Mammary epithelial cell (primary cell): ENCODE data around the gene DNMT3A.

Experiments
- EZH2 ChIP-seq: IDR thresholded peaks from 2 replicates; pipeline ENCODE4 v1.6.1; 2012; ENCODE audit warnings: low read length, inconsistent platforms, borderline replicate concordance
- TF ChIP-seq, protein P1 (sequence below), 2 donors: IDR thresholded peaks in 1 of 2; conservative IDR thresholded peaks in 1 of 2; 2 replicates each; pipeline ENCODE4 v1.5.1; 2011 to 2012; ENCODE audit warnings: inconsistent platforms in 2 of 2, low read length in 2 of 2, mild to moderate bottlenecking in 2 of 2, control low read depth in 1 of 2, low read depth in 1 of 2; ENCODE audit not compliant: insufficient read depth in 1 of 2; ENCODE audit errors: extremely low read depth in 1 of 2

DNA sequence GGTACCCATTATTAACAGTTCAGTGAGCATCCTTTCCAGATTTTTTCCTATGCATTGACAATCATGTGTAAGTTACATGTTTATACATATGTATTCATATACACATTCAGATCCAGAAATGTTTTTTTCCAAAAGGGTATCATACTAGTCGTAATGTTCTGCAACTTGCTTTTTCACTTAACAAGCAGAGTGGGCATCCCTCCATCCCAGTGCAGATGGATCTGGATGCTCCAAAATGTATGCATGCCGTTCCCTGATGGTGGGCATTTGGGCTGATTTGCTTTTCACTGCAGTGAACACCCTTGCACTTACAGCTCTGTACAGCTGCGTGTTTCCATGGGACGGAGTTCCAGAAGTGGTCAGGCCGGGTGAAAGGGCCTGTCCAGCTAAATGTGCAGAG lies 57.0 kb downstream of the DNMT3A start:
- TF ChIP-seq, protein P1, sequence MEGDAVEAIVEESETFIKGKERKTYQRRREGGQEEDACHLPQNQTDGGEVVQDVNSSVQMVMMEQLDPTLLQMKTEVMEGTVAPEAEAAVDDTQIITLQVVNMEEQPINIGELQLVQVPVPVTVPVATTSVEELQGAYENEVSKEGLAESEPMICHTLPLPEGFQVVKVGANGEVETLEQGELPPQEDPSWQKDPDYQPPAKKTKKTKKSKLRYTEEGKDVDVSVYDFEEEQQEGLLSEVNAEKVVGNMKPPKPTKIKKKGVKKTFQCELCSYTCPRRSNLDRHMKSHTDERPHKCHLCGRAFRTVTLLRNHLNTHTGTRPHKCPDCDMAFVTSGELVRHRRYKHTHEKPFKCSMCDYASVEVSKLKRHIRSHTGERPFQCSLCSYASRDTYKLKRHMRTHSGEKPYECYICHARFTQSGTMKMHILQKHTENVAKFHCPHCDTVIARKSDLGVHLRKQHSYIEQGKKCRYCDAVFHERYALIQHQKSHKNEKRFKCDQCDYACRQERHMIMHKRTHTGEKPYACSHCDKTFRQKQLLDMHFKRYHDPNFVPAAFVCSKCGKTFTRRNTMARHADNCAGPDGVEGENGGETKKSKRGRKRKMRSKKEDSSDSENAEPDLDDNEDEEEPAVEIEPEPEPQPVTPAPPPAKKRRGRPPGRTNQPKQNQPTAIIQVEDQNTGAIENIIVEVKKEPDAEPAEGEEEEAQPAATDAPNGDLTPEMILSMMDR (conservative IDR thresholded peaks at IDR 0.05 in 1 of 2, IDR thresholded peaks at IDR 0.05 in 1 of 2; ENCODE audit: extremely low read depth in 1 of 2, insufficient read depth in 1 of 2, low read depth in 1 of 2, low read length in 2 of 2), result no peak
- no peak for TF ChIP-seq EZH2
